NB4 (cell line): ENCODE data around the gene TMC2.

Source experiments
- DNase-seq: peaks from one replicate; pipeline ENCODE4 v3.0.0; 2010; ENCODE audit warnings: low read depth
- H3K4me3 ChIP-seq: one replicate; pipeline ENCODE4 v1.5.1; 2011; ENCODE audit warnings: mild to moderate bottlenecking, low read depth, low read length, moderate library complexity
- CTCF ChIP-seq: IDR thresholded peaks from one replicate; pipeline ENCODE4 v1.5.1; 2012; ENCODE audit warnings: low read depth, low read length
- MAX ChIP-seq: IDR thresholded peaks from 2 replicates; pipeline ENCODE4 v1.6.1; 2011; ENCODE audit warnings: low read depth, low read length
- MYC ChIP-seq: IDR thresholded peaks from 2 replicates; pipeline ENCODE4 v1.6.1; 2011; ENCODE audit warnings: low read depth, low read length
- POLR2A ChIP-seq: IDR thresholded peaks from 2 replicates; pipeline ENCODE4 v1.6.1; 2011; ENCODE audit warnings: mild to moderate bottlenecking; ENCODE audit not compliant: insufficient read length; ENCODE audit errors: extremely low read depth

The TMC2 gene

GRCh38 chr20:2656471-2657117 is 120.2 kb downstream of the TMC2 start:
- peak overlapping the region; percentile 80 for H3K4me3 ChIP-seq
- DNase-seq = peak; percentile 18
- TF ChIP-seq POLR2A (no peak), CTCF (no peak), MAX (no peak), MYC (no peak)

GRCh38 chr20:2657241-2657640 is 120.9 kb downstream of the TMC2 start:
- peak; percentile 20 for DNase-seq
- H3K4me3 ChIP-seq = no peak overlapping the region
- TF ChIP-seq MAX (no peak), MYC (no peak), CTCF (no peak), POLR2A (no peak)

- peak; percentile 19 for DNase-seq
- no peak for TF ChIP-seq MYC
- TF ChIP-seq CTCF = no peak
- TF ChIP-seq MAX = no peak
- no peak for TF ChIP-seq POLR2A
- no peak overlapping the region for H3K4me3 ChIP-seq
These were observed 121.3 kb downstream of the TMC2 start for GRCh38 chr20:2657674-2658073.

- no peak overlapping the region for H3K4me3 ChIP-seq
- peak; percentile 66 for DNase-seq
- TF ChIP-seq CTCF (no peak), POLR2A (peak; percentile 33), MYC (no peak), MAX (peak; percentile 42)
These were observed 122.3 kb downstream of the TMC2 start for GRCh38 chr20:2658414-2659354.

GRCh38 chr20:2659547-2659946 is 123.2 kb downstream of the TMC2 start:
- no peak for TF ChIP-seq MAX
- no peak for TF ChIP-seq CTCF
- TF ChIP-seq MYC = no peak
- TF ChIP-seq POLR2A = no peak
- peak; percentile 29 for DNase-seq
- no peak overlapping the region for H3K4me3 ChIP-seq
